GM18951 (cell line): ENCODE results near the gene TNP2.
"Not testable (repeated sequence)": the region's sequence is repeated elsewhere in the genome, so short reads cannot be mapped to it uniquely, and the experiment has no call there.

ENCODE experiments used
- POLR2A ChIP-seq: IDR thresholded peaks from 4 replicates; pipeline ENCODE4 v1.6.1; 2011; ENCODE audit warnings: mild to moderate bottlenecking; ENCODE audit not compliant: insufficient read length, insufficient read depth; ENCODE audit errors: extremely low read depth
- in situ Hi-C: fragments of 300-500 bp; cut with MboI; formaldehyde crosslinking; loops from one replicate; pipeline ENCODE4 v1.12.0; 2022; ENCODE audit warnings: low sequenced_read_pairs, mixed read lengths, inconsistent platforms; ENCODE audit not compliant: unreplicated experiment

The TNP2 gene

DNA sequence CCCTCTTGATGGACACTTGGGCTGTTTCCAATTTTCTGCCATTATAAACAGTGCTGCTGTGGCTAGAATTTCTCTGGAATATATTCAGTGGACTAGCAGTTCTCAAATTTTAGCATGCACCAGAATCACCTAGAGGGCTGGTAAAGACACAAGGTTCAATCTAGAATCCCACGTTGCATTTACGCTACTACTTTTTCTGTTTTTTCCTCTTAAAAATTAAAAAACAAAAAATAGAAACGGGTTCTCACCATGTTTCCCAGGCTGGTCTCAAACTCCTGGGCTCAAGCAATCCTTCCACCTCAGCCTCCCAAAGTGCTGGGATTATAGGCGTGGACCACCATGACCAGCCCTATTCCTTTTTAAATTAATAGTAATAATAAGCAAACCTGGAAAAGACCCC is 26.5 kb upstream of the TNP2 start:
- in situ Hi-C loops = no loop called here
- TF ChIP-seq POLR2A = no peak

DNA sequence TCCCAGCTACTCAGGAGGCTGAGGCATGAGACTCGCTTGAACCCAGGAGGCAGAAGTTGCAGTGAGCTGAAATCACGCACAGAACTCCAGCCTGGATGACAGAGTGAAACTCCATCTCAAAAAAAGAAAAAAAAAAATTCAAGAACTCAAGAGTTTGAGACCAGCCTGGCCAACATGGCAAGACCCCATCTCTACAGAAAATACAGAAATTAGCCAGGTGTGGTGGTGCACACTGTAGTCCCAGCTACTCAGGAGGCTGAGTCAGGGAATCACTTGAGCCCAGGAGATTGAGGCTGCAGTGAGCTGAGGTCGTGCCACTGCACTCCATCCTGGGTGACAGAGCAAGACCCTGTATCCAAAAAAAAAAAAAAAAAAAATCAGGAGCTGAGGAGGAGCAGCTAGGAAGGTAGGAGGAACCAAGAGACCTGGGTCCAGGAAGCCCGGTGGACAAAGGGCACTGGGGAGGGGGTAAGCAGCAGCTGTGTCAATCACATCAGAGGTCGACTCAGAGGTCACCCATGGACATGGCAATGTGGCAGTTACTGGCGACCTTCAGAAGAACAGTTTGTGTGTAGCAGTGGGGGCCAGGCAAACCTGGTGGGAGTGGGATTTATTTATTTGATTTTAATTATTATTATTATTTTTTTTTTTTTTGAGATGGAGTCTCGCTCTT is 23.1 kb upstream of the TNP2 start:
- no peak for TF ChIP-seq POLR2A
- in situ Hi-C loops = no loop called here

DNA sequence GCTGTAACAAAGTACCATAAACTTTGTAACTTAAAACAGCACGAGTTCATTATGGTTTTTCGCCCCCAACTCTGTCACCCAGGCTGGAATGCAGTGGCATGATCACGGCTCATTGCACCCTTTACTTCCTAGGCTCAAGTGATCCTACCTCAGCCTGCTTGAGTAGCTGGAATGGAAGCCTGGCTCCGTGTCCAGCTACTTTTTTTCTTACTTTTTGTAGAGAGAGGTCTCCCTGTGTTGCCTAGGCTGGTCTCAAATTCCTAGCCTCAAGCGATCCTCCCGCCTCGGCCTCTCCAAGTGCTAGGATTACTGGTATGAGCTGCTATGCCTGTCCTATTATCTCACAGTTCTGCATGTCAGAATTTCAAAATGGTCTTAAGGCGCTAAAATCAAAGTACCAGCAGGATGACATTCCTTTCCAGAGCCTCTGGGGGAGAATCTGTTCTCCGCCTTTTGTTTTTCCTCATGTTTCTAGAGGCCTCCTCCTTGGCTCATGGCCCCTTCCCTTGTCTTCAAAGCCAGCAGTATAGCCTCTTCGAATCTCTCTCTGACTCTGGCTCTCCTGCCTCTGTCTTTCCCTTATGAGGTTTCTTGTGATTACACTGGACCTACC is 22.1 kb upstream of the TNP2 start:
- no peak for TF ChIP-seq POLR2A
- in situ Hi-C loops = no loop called here

DNA sequence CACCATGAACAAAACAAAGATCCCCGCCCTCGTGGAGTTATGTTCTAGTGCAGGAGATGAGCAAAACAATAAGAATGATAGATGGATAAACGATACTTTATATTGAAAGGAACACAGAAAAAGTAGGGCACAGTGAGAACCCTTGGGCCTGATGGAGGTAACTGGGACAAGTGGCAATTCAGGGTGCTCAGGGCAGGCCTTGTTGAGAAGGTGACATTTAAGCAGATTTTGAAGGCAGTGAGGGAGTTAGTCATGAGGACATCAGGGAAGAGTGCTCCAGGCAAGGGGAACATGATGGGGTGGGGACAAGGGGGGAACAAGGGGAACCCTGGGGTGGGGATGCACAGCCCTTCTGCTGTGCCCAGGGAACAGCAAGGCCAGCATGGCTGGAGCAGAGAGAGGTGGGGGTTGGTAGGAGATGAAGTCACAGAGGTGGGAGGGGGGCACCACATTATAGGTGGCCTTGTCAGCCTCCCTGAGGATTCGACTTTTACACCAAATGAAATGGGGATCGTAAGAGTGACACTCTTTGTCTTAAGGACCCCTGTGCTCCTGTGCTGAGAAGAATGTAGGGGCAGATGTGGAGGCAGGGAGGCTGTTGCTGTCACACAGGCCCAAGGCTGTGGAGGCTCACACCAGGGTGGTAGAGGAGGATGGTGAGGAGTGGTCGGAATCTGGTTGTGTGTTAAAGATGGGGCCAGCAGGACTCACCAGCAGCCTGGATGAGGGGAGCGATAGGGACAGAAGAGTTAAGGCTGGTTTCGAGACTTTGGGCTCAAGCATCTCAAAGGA is 21.2 kb upstream of the TNP2 start:
- TF ChIP-seq POLR2A = no peak
- in situ Hi-C loops = no loop called here

DNA sequence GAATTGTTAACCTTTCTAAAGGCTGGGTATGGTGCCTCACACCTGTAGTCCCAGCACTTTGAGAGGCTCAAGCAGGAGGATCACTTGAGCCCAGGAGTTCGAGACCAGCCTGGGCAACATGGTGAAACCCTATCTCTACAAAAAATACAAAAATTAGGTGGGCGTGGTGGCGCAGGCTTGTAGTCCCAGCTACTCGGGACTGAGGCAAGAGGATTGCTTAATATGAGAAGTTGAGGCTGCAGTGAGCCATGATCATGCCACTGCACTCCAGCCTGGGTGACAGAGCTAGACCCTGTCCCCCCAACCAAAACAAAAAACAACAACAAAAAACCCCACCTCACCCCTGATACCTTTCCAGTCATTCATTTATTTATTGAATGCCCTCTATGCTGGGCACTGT is 20.6 kb upstream of the TNP2 start:
- in situ Hi-C loops = not testable (repeated sequence)

DNA sequence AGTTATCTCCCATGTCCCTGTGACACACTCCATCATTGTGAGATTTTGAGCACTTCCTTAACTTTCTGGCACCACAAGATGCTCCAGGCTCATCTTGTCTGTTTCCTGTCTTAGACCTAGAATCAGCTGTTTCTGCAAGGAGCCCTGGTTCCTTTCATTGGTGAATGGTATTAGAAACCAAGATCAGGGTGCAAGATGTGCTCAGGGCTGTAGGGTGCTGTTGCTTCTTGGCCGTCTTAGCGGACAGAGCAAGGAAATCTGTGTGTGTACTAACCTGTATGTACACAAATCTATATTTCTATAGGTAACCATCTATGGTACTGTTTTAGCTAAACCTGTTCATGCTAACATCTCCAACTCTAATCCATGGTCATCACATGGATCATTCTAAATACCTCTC is 20.1 kb upstream of the TNP2 start:
- no peak for TF ChIP-seq POLR2A
- in situ Hi-C loops = no loop called here

DNA sequence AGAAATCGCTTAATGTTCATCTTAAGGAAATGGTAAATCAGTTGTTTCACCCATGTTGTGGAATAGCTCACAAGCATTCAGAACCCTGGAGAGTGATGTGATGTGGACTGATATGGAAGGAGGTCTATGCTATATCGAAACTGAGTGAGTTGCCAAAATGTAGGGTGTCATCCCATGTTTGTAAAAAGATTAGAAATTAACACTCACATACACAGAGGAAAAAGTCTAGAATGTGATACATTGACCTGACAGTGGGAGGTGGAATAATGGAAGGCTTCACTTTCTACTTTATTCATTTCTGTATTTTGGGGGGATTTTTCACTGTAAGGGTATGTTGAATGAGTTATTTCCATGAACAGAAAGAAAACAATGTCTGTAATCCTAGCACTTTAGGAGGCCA is 16.7 kb upstream of the TNP2 start:
- TF ChIP-seq POLR2A = no peak
- in situ Hi-C loops = no loop called here

DNA sequence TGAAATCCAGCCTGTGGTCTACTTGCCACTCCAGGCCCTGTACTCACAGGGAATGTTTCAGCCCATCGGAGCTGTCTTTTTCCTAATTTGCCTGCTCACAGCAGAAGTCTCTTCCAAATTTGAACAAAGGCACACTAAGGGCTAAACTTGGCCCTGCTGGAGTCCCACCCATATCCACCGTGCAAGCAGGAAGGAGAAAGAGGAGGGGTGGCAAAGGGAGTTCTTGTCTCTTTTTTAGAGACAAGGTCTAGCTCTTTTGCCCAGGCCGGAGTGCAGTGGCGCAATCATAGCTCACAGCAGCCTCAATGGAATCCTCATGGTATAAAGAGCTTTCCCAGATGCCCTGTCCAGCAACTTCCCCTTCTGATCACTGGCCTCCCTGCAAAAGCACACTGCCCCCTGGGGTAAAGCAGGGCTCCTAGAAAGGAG is 14.7 kb upstream of the TNP2 start:
- in situ Hi-C loops = no loop called here
- TF ChIP-seq POLR2A = no peak

DNA sequence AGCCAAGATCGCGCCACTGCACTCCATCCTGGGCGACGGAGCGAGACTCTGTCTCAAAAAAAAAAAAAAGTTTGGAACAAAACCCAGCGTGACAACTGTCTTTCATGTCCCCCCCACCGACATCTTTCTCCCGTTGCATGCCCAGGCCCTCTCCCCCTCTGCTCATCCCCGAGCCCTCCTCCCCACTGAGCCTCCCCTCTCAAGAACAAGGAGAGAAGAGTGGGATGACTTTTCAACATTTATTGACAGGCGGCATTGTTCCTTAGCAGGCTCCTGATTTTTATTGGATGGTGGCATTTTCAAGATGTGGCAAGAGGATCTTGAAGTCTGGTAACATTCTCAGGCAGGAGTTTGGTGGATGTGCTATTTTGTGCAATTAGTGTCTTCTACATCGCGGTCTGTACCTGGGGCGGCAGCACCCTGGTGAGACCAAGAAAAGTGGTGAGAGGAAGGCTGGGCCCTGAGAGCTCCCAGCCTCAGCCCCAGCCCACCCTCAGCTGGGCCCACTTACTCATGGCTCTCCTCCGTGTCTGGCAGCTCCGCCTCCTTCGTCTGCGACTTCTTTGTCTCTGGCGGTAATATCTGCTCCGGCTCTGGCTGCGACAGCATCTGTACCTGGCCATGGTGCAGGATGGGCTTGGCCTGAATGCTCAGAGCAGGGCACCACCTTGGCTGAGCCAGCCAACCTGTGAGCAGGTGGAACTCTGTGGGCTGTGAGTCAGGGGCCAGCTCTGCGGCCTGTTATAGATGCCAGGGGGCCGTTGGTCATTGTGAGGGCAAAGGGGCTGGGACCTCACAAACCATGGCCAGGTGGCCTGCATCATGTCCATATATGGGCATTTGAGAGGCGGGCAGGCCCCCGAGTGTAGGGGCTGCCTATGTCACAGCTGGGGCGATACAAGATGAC is 11.7 kb upstream of the TNP2 start, which contains the start of gene PRM1:
PRM1 (minus strand) TSS at position 715 of the 907 bp plus-strand sequence; CDS start at position 623, 92 bp downstream.
- in situ Hi-C loops = no loop called here

DNA sequence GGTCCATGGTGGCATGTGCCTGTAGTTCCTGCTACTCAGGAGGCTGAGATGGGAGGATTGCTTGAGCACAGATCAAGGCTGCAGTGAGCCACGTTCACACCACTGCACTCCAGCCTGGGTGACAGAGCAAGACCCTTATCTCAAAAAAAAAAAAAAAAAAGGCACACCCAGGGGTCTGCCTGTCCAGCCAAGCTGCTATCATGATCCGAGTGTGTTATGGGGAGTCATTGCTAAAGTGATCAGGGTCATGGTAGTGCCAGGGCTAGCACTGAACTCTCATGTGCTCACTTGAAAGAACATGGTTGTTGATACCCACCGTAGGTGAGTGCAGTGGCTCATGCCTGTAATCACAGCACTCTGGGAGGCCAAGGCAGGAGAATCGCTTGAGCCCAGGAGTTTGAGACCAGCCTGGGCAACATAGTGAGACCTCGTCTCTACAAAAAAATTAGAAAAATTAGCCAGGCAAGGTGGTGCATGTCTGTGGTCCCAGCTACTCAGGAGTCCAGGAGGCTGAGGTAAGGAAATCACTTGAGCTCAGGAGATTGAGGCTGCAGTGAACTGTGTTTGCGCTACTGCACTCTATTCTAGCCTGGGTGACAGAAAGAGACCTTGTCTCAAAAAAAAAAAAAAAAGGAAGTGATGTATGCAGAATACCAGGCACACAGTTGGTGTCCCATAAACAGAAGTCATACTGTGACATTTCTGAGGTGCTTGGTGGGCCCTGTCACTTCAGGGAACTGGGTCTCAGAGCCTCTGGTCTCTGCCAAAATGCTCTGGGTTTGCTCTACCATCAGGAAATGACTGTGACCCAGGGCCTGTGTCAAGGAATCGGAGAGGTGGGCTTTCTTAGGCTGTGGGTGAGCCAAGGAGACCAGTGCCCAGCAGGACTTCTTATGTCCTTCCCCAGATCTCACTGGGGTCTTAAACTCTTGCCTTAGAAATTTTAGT is 9.8 kb upstream of the TNP2 start:
- in situ Hi-C loops = no loop called here
- no peak for TF ChIP-seq POLR2A

More for the DNA sequence above, 11.7 kb upstream of the TNP2 start, which contains the start of gene PRM1:
- no peak for TF ChIP-seq POLR2A

DNA sequence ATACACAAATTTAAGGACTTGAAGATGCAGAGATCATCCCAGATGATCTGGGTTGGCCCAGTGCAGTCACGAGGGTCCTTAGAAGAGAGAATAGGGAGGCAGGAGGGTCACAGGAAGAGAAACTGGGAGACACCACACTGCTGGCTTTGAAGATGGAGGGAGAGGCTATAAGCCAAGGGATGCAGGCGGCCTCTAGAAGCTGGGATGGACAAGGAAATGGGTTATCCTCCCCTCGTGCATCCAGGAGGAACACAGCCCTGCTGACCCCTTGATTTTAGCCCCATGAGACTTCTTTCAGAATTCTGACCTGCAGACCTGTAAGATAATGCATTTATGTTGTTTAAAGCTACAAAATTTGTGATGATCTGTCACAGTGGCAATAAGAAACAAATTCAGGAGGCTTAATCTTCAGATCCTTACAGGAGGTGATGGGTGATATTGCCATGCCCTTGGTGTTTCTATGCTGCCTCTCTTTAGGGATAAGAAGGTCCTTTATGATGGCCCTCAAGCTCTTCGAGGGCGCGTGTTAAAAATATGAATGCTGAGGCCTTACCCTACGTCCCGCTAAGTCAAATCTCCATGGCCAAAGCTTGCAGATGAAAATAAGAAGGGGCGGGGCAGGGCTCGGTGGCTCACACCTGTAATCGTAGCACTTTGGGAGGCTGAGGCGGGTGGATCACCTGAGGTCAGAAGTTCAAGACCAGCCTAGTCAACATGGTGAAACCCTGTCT is 8.6 kb upstream of the TNP2 start:
- in situ Hi-C loops = no loop called here
- no peak for TF ChIP-seq POLR2A
